Gastroesophageal sphincter (tissue), 3 donors: Measurements from ENCODE around the gene TGFBI.

ENCODE experiments used
- EP300 ChIP-seq: sonication (generic); formaldehyde crosslinking; IDR thresholded peaks from one replicate; pipeline ENCODE4 v1.6.1; 2017; ENCODE audit warnings: antibody characterized with exemption, mild to moderate bottlenecking
- POLR2A ChIP-seq, 2 donors: fragments of 450-650 bp; IDR thresholded peaks; one replicate each; pipeline ENCODE4 v1.6.1; 2017; ENCODE audit warnings: antibody characterized with exemption in 2 of 2, mild to moderate bottlenecking in 2 of 2, moderate library complexity in 1 of 2
- POLR2AphosphoS5 ChIP-seq: sonication (generic); formaldehyde crosslinking; IDR thresholded peaks from one replicate; pipeline ENCODE4 v1.6.1; 2017; ENCODE audit warnings: antibody characterized with exemption
- TF ChIP-seq, protein P1 (sequence below), 4 experiments: fragments of 200-600 bp in 2 of 4; fragments of 450-650 bp in 2 of 4; sonication (generic) in 1 of 4; IDR thresholded peaks; one replicate each; pipeline ENCODE4 v1.5.1; 2017 to 2019; ENCODE audit warnings: antibody characterized with exemption in 4 of 4, mild to moderate bottlenecking in 2 of 4, moderate library complexity in 2 of 4

DNA sequence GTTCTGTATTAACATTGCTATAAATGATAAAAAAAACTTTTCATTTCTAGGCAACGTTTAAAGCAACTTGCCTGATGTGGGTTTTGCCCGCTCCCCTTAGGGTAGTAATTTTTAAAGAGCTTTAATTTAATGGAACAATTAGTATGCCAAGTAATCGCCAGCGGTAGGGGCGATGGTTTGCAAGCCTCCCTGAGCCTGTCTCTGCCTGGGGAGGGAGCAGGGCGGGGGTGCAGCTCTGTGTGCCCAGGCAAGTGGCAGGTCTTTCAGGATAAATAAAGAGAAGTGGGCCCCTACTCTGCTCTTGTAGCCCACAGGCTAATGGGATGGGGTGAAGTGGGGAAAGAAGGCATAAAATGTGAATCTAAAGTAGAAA is 13.8 kb upstream of the TGFBI start:
- TF ChIP-seq, protein P1, sequence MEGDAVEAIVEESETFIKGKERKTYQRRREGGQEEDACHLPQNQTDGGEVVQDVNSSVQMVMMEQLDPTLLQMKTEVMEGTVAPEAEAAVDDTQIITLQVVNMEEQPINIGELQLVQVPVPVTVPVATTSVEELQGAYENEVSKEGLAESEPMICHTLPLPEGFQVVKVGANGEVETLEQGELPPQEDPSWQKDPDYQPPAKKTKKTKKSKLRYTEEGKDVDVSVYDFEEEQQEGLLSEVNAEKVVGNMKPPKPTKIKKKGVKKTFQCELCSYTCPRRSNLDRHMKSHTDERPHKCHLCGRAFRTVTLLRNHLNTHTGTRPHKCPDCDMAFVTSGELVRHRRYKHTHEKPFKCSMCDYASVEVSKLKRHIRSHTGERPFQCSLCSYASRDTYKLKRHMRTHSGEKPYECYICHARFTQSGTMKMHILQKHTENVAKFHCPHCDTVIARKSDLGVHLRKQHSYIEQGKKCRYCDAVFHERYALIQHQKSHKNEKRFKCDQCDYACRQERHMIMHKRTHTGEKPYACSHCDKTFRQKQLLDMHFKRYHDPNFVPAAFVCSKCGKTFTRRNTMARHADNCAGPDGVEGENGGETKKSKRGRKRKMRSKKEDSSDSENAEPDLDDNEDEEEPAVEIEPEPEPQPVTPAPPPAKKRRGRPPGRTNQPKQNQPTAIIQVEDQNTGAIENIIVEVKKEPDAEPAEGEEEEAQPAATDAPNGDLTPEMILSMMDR (IDR thresholded peaks at IDR 0.05), result no peak
- no peak for TF ChIP-seq POLR2A (IDR thresholded peaks at IDR 0.05)
- no peak for TF ChIP-seq EP300
- no peak for TF ChIP-seq POLR2AphosphoS5
